GM12872 (cell line): ENCODE data around the gene AP2A2.

Source experiments
- CTCF ChIP-seq: IDR thresholded peaks from 3 replicates; pipeline ENCODE4 v1.5.1; 2011; ENCODE audit warnings: low read depth, mild to moderate bottlenecking, low read length, moderate library complexity; ENCODE audit not compliant: insufficient read depth

AP2A2 gene

GRCh38 chr11:1054143-1055108 lies 128.8 kb downstream of the AP2A2 start:
- no peak for TF ChIP-seq CTCF

DNA sequence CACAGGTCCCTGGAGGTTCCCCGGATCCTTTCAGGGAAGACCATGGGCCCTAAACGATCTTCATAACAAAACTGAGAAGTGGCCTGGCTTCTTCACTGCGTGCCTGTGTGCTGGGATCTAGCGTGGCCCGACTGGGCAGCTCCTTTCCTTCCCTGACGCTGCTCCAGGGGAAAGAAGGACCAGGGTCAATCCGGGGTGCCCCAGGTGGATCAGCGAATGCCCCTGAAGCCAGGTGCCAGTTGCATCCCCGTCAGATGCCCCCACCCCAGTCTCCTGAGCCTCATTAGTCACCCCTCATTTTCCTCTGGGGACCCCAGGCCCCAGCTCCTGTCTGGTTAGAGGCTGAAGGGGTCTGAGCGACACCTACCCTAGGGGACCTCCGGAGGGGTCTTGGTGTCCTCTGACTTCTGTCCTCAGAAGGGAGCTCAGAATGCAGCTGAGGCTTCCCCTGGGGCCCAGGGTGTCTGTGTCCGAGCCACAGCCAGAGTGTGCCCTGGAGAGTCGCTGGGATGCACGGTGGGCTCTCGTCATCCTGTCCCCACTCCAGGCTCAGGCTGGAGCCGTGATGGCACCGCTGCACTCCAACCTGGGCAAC lies 129.5 kb downstream of the AP2A2 start:
- TF ChIP-seq CTCF = no peak

DNA sequence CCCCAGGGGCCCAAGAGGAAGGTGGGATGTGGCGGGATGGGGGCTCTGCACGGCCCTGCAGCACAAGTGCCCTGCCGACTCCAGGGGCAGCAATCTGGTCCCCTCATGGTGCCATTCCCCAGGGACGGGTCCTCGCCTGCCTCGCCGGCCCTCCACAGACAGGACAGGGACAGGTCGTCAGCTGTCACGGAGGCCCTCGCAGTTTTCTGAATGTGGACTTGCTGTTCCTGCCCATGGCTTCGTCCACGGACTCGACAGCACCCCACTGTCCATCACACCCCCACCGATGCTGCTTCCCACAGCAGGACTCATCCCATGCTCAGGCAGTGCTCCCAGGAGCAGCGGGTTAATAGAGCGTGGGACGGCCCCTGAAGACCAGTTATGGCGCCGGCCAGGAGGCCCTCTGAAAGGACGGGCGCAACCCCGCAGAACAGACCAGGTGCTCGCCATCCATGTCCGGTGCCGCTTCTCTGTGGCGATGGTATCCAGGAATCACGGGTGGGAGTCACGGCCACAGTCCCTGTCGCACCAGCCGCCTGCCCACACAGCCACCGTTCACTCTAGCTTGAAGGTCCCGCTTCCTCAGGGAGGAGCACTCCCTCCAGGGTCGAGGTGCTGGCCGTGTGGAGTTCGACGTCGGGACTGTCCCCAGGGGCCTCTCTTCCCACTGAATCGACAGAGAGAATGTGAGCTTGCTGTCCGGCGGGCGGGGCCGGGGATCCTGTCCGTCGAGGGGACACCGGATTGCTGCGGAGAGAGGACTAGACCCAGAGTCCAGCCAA lies 130.5 kb downstream of the AP2A2 start:
- no peak for TF ChIP-seq CTCF

- no peak for TF ChIP-seq CTCF
Observed at GRCh38 chr11:1057806-1058205, 132.1 kb downstream of the AP2A2 start.

DNA sequence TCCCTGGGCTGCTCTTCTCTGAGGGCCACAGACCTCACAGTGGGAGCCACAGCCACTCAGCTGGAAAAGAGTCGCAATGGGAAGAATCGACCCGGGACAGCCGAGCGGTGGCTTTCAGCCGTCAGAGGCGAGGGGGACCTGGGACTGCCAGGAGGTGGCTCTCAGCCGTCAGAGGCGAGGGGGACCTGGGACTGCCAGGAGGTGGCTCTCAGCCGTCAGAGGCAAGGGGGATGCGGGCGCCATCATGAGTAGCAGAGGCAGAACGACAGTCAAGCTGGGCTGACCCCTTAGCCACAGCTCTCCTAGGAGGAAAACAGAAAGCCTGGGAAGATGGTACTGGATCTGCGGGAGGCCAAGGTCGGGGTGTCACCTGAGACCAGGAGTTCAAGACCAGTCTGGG lies 134.1 kb downstream of the AP2A2 start:
- TF ChIP-seq CTCF = no peak

DNA sequence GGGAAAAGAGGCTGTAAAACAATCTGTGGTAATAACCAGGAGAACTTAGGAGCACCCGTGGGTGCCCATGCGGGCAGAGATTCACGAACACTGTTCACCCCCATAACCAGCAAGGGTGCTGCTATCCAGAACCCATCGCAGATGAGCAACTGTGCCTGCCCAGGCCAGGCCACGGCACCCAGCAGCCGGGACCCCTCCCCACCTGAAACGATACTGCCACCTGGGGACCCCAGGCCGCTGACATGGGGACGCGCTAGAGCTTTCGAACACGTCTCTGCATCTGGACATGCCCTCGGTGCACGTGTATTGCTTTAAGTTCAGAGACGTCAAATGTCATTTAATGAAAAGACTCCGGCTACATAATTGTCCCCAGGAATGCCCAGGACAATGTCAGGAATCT lies 134.7 kb downstream of the AP2A2 start:
- TF ChIP-seq CTCF = no peak
